ENCODE results near the gene GABBR2.

The GABBR2 gene

GRCh38 chr9:98399950-98400683, 308.6 kb downstream of the GABBR2 start:
- no peak for DNase-seq (ENCODE audit: low read depth)

- DNase-seq (ENCODE audit: low read depth): no peak
Measured at GRCh38 chr9:98396656-98397055, 312.1 kb downstream of the GABBR2 start.

- DNase-seq (ENCODE audit: low read depth): no peak
Measured at GRCh38 chr9:98396236-98396635, 312.5 kb downstream of the GABBR2 start.

- no peak for DNase-seq (ENCODE audit: low read depth)
Measured at GRCh38 chr9:98391867-98392266, 316.9 kb downstream of the GABBR2 start.

- no peak for DNase-seq (ENCODE audit: low read depth)
Measured at GRCh38 chr9:98391406-98391805, 317.3 kb downstream of the GABBR2 start.

- no peak for DNase-seq (ENCODE audit: low read depth)
Measured at GRCh38 chr9:98385751-98386150, 323.0 kb downstream of the GABBR2 start.

GRCh38 chr9:98383758-98384157, 325.0 kb downstream of the GABBR2 start:
- no peak for DNase-seq (ENCODE audit: low read depth)

GRCh38 chr9:98381311-98382103, 327.2 kb downstream of the GABBR2 start:
- no peak for DNase-seq (ENCODE audit: low read depth)

- DNase-seq (ENCODE audit: low read depth): no peak
Measured at GRCh38 chr9:98380065-98380681, 328.6 kb downstream of the GABBR2 start.

- no peak for DNase-seq (ENCODE audit: low read depth)
Measured at GRCh38 chr9:98379572-98379971, 329.2 kb downstream of the GABBR2 start.

GRCh38 chr9:98378794-98379193, 329.9 kb downstream of the GABBR2 start:
- DNase-seq (ENCODE audit: low read depth): no peak

- no peak for DNase-seq (ENCODE audit: low read depth)
Measured at GRCh38 chr9:98378206-98378780, 330.4 kb downstream of the GABBR2 start.

- DNase-seq (ENCODE audit: low read depth): no peak
Measured at GRCh38 chr9:98375138-98375726, 333.5 kb downstream of the GABBR2 start.

- DNase-seq (ENCODE audit: low read depth): no peak
Measured at GRCh38 chr9:98374385-98375051, 334.2 kb downstream of the GABBR2 start.

- DNase-seq (ENCODE audit: low read depth): no peak
Measured at GRCh38 chr9:98373609-98374008, 335.1 kb downstream of the GABBR2 start.

GRCh38 chr9:98372077-98372836, 336.5 kb downstream of the GABBR2 start:
- DNase-seq (ENCODE audit: low read depth): no peak

GRCh38 chr9:98370976-98371315, 337.8 kb downstream of the GABBR2 start:
- no peak for DNase-seq (ENCODE audit: low read depth)

- DNase-seq (ENCODE audit: low read depth): no peak
Measured at GRCh38 chr9:98370300-98370975, 338.3 kb downstream of the GABBR2 start.

GRCh38 chr9:98369896-98370295, 338.8 kb downstream of the GABBR2 start:
- DNase-seq (ENCODE audit: low read depth): no peak

GRCh38 chr9:98369471-98369870, 339.3 kb downstream of the GABBR2 start:
- DNase-seq (ENCODE audit: low read depth): no peak

GRCh38 chr9:98369066-98369425, 339.7 kb downstream of the GABBR2 start:
- no peak for DNase-seq (ENCODE audit: low read depth)
